ENCODE data around the gene TSPAN14.
"Not testable (repeated sequence)": the region's sequence is repeated elsewhere in the genome, so short reads cannot be mapped to it uniquely, and the experiment has no call there.

TSPAN14 gene

GRCh38 chr10:80542652-80543318 is 88.7 kb downstream of the TSPAN14 start:
- ATAC-seq (ENCODE audit: low read depth) (no peak), DNase-seq (ENCODE audit: low spot score) (no peak)
- H3K27me3 ChIP-seq (ENCODE audit: insufficient read depth, poor library complexity, severe bottlenecking), result no peaks in the 10 kb centered on the region
- H3K4me3 ChIP-seq (ENCODE audit: severe bottlenecking), result no peak overlapping the region
- no peaks in the 10 kb centered on the region for H3K9me3 ChIP-seq (ENCODE audit: severe bottlenecking)
- no peaks in the 10 kb centered on the region for H3K36me3 ChIP-seq (ENCODE audit: low read depth)
- TF ChIP-seq CTCF (IDR thresholded peaks at IDR 0.05; ENCODE audit: poor library complexity, severe bottlenecking), result no peak
- peaks cover 16% of the 10 kb centered on the region for H3K4me1 ChIP-seq (ENCODE audit: insufficient read depth, poor library complexity, severe bottlenecking)
- H3K27ac ChIP-seq (ENCODE audit: poor library complexity, severe bottlenecking), result peak overlapping the region; percentile 8

GRCh38 chr10:80543319-80543672 is 89.2 kb downstream of the TSPAN14 start:
- not testable (repeated sequence) for DNase-seq (ENCODE audit: low spot score); H3K9me3 ChIP-seq (ENCODE audit: severe bottlenecking); ATAC-seq (ENCODE audit: low read depth); H3K36me3 ChIP-seq (ENCODE audit: low read depth); H3K27me3 ChIP-seq (ENCODE audit: insufficient read depth, poor library complexity, severe bottlenecking); H3K27ac ChIP-seq (ENCODE audit: poor library complexity, severe bottlenecking); H3K4me3 ChIP-seq (ENCODE audit: severe bottlenecking)
- peaks cover 16% of the 10 kb centered on the region for H3K4me1 ChIP-seq (ENCODE audit: insufficient read depth, poor library complexity, severe bottlenecking)

- no peak overlapping the region for H3K27ac ChIP-seq (ENCODE audit: poor library complexity, severe bottlenecking)
- no peaks in the 10 kb centered on the region for H3K9me3 ChIP-seq (ENCODE audit: severe bottlenecking)
- TF ChIP-seq CTCF (IDR thresholded peaks at IDR 0.05; ENCODE audit: poor library complexity, severe bottlenecking), result no peak
- H3K4me1 ChIP-seq (ENCODE audit: insufficient read depth, poor library complexity, severe bottlenecking), result peaks cover 16% of the 10 kb centered on the region
- DNase-seq (ENCODE audit: low spot score) (no peak), ATAC-seq (ENCODE audit: low read depth) (no peak)
- no peaks in the 10 kb centered on the region for H3K27me3 ChIP-seq (ENCODE audit: insufficient read depth, poor library complexity, severe bottlenecking)
- H3K4me3 ChIP-seq (ENCODE audit: severe bottlenecking), result no peak overlapping the region
- H3K36me3 ChIP-seq (ENCODE audit: low read depth), result no peaks in the 10 kb centered on the region
Observed at GRCh38 chr10:80544316-80544953, 90.3 kb downstream of the TSPAN14 start.

GRCh38 chr10:80545258-80545881 is 91.3 kb downstream of the TSPAN14 start:
- no peak for TF ChIP-seq CTCF (IDR thresholded peaks at IDR 0.05; ENCODE audit: poor library complexity, severe bottlenecking)
- no peaks in the 10 kb centered on the region for H3K36me3 ChIP-seq (ENCODE audit: low read depth)
- DNase-seq (ENCODE audit: low spot score), result no peak
- peaks cover 9% of the 10 kb centered on the region for H3K4me1 ChIP-seq (ENCODE audit: insufficient read depth, poor library complexity, severe bottlenecking)
- no peak for ATAC-seq (ENCODE audit: low read depth)
- H3K4me3 ChIP-seq (ENCODE audit: severe bottlenecking), result no peak overlapping the region
- no peaks in the 10 kb centered on the region for H3K9me3 ChIP-seq (ENCODE audit: severe bottlenecking)
- no peaks in the 10 kb centered on the region for H3K27me3 ChIP-seq (ENCODE audit: insufficient read depth, poor library complexity, severe bottlenecking)
- no peak overlapping the region for H3K27ac ChIP-seq (ENCODE audit: poor library complexity, severe bottlenecking)

GRCh38 chr10:80552151-80552646 is 98.1 kb downstream of the TSPAN14 start:
- Histone ChIP-seq H3K36me3 (ENCODE audit: low read depth) (no peaks in the 10 kb centered on the region), H3K9me3 (ENCODE audit: severe bottlenecking) (no peaks in the 10 kb centered on the region), H3K27ac (ENCODE audit: poor library complexity, severe bottlenecking) (no peak overlapping the region), H3K27me3 (ENCODE audit: insufficient read depth, poor library complexity, severe bottlenecking) (no peaks in the 10 kb centered on the region), H3K4me3 (ENCODE audit: severe bottlenecking) (no peak overlapping the region), H3K4me1 (ENCODE audit: insufficient read depth, poor library complexity, severe bottlenecking) (no peaks in the 10 kb centered on the region)
- DNase-seq (ENCODE audit: low spot score) (no peak), ATAC-seq (ENCODE audit: low read depth) (peak; percentile 25; the same call in 1 of the 3 replicates)
- no peak for TF ChIP-seq CTCF (IDR thresholded peaks at IDR 0.05; ENCODE audit: poor library complexity, severe bottlenecking)
